ENCODE measurements around the gene KLHL29.

KLHL29 gene

GRCh38 chr2:23585273-23586170, 200.5 kb downstream of the KLHL29 start:
- DNase-seq = no peak

DNA sequence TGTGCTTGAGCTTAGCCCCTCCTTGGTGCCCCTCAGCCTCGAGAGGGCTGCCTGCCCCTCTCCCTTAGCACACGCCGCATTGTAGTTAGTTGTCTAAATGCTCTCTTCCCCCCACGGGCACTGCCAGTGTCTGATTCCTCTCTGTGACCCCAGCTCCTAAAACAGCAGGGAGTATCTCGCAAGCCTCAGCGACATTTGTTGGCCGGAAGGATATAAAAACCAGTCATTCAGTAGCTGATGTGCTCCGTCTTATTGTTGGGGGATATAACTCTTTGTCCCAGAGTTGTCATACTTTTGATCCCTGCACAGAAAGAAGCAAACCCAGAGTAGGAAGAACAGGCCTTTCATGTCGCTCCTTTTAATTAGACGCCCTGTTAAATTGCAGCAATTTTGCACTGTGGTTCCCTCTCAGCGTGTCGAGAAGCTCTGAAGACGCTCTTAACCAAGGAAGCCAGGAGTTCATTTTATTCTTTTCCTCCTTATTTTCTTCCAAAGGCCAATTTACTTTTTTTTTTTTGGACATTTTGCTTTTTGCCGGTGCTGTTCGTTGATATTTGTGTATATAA, 201.8 kb downstream of the KLHL29 start:
- DNase-seq = no peak

- DNase-seq = no peak
Observed at GRCh38 chr2:23587341-23587880, 202.4 kb downstream of the KLHL29 start.

DNA sequence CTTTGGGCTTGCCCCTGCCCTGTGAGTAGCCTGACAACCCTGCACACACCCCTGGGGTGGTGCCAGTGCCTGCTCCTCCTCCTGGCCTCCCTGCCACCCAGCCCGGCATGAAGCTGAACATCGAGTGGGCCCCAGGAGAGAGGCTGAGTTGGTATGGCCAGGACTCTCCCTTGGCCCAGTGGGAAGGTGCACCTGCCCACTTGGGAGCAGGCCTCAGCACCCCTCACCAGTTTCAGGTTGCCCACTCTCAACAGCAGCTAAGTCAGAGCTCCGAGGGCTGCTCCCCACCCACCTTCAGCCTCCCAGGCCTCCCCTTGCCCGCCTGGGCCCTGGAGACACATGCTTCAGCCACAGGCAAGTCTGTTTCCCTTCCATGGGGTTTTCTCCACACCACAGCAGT, 203.1 kb downstream of the KLHL29 start:
- DNase-seq = no peak

DNA sequence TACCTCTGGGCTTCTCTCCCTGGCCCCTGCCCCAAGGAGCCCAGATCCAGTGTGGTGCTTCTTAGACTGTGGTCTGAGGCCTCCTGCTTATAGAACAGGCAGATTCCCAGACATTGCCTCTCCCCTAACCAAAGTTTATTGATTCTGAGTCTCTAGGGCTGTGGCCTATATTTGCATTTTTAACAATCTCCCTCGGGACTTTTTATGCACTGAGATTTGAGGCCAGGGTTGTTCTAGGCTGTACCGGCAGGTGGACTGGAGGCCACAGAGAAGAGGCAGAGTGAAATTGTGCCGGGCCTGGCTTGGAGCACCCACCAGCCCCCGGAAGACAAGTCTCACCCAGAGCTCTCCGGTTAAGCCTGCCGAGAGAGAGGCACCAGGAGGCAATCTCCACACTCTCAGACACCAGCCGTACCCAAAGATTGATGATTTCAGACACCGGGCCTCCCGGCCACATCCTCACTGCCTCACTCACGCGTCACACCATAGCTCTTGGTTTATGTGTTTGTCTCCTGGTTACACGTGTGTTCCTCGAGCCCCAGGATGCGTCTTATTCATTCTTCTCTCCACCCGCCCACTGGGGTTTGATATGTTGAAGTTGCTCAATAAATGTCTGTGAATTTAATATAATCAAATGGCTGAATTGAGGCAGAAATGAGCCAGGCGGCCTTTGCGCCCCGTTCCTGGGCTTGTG, 203.7 kb downstream of the KLHL29 start:
- no peak for DNase-seq

DNA sequence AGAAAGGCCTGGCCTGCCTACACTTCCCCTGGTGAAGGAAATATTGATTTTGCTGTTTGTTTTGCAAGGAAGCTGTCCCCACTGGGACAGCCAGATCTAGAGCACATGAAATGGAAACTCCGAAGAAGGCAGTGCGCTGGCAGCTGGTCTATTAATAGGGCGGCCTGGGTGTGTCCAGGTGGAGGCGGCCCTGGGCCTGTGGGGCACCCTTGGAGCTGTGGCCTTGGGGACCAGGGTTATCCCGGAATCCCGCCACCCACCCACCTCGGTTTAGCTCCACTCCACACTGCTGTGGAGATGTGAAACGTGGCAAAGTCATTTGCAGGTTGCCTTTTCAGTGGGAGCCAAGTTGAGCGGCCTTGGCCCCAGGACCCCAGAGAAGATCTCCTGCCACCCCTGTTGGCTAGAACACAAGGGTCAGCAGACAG, 204.3 kb downstream of the KLHL29 start:
- no peak for DNase-seq

- no peak for DNase-seq
Observed at GRCh38 chr2:23589739-23590138, 204.8 kb downstream of the KLHL29 start.

- no peak for DNase-seq
Observed at GRCh38 chr2:23590241-23590869, 205.4 kb downstream of the KLHL29 start.

GRCh38 chr2:23591111-23591510, 206.1 kb downstream of the KLHL29 start:
- DNase-seq = no peak

DNA sequence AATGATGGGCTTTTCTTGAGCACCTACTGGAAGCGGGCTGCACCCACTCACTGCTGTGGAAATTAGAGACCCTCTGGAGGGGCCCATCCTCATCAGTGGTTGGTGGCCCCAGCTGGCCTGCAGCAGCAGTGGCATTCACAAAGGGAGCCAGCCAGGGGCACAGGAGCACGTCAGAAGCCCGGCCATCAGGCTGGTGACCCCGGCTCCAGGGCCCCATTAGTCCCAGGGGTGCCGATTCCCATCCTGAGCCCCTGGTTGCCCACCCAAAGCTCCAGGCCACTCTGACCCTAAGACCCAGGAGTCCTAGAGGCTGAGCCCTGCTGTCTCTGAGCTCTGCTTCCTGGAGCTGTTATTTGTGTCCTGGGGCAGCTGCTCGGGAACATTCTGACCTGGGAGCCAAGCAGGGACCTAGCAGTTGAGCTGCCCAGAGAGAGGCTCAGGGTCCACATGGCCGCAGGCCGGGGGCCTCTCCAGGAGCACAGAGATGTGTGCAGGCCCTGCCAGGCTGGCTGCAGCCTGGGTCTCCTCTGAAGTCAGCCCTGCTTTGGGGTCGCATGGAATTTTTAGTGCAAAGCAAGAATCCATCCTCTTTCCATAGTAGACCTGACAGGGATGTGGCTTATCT, 207.2 kb downstream of the KLHL29 start:
- no peak for DNase-seq

DNA sequence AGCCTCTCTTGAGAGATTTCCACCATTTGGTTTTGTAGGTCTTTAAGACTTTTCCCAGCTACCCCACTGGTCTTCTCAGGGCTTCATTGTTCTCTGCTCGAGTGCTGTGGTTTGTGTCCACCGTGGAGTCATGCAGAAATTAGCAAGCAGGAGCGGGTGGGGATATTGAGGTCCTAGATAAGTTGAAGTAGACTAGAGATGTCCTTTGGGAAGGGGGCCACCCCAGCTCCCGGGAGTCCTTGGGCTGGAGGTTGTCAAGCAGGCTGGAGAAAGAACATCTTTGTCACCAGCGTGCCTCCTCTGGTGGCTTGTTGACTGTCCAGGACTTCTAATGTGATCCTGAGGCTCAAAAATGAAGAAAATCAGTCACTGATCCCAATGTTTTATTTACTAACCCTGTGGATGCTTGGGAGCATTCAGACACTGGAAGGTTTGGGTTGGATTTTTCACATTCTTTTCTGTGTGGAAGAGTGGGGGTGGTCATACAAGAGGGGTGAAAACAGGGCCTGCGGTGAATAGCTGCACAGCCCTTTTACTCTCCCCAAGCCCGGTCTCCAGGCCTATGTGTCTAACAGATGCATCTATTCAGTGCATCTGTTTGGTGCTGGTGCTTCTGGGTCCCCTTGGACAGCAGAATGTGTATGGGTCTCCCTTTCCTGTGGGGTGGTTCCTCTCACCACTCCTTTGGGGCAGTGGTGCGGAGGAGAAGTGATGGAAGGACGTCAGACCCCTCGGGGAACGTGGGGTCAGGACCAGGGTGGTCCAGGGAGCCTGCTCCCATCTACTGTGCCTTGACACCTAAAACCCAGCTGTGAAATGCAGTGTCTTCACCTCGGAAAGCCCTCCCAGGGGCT, 208.1 kb downstream of the KLHL29 start:
- no peak for DNase-seq

GRCh38 chr2:23593752-23594459, 208.9 kb downstream of the KLHL29 start:
- DNase-seq = no peak

DNA sequence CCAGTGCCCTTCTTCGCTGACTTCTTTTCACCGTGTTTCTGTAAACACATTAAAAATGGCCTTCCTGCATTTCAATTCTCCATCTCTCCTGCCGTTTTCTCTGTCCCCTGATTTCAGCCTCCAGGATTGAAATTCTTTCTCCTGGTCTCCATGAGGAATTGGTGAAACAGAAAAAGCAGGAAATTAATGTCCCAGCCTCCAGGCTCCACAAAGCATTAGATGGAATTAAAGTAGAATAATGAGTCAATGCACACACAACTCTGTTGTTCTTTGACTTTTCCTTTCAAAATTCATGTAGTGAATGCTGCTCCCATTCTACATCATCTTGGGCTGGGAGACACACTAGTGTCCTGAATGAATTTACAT, 209.5 kb downstream of the KLHL29 start:
- DNase-seq = no peak

GRCh38 chr2:23595021-23595420, 210.0 kb downstream of the KLHL29 start:
- DNase-seq = no peak

- DNase-seq = no peak
Observed at GRCh38 chr2:23595601-23596251, 210.7 kb downstream of the KLHL29 start.

DNA sequence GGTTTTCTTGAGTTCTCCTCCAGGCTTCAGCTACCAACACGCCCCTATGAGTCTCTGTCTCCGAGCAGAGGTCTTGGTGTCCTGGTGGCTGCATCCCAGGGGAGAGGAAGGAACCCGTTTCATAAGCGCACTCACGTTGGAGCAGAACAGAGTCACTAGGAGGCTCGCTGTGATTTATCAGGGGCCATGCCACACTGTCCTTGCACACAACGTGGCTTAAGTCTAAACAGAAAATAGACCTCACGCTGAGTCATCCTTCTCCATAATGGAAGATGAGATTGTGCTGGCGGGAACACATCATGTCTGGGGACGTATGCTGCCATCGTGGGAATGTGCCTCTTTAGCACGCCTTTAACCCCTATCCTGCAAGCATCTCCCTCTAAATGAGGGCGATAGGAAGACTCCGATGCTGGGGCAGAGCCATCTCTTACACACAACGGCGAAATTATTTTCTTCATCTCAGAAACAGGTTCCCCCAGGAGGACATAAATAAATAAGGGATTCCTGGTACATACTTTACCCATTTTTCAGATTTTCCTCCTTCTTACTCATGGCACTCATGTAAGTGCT, 211.4 kb downstream of the KLHL29 start:
- DNase-seq = no peak

DNA sequence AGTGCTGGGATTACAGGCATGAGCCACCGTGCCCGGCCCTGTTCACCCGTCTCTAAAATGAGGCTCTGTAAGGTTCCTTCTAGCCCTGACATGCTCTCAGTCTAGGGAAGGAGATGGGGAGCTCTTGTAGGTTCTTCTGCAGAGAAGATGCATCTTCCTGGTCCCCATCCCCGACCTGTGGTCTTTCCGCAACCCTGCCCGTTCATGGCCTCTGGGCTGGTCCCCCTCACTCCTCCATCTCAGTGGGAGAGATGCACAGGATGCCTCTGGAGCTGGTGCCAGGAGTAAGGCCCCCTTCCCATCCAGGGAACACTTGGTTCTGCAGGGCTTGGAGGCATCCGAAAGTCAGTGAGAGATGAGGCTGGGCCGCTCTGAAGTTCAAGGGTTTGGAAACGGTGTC, 212.7 kb downstream of the KLHL29 start:
- DNase-seq = no peak

GRCh38 chr2:23599006-23599405, 214.0 kb downstream of the KLHL29 start:
- DNase-seq = no peak

GRCh38 chr2:23599667-23600066, 214.7 kb downstream of the KLHL29 start:
- DNase-seq = no peak

DNA sequence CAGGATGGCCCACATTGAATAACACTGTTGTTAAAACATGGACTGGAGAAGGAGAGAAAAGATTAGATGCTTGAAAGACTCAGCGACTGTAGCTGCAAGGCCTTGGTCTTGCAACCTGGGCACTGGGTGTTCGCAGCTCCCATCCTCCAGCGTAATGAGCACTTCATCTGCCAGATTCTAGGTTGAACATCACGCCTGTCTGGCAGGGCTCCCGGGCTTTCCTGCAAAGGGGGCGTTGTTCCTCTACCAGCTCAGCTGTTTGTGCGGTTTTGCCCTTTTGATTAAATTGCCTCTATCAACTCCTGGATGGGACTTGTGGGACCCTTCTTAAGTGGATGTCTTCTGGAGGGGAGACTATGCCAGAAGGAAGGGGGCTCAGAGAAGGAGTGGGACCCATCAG, 215.4 kb downstream of the KLHL29 start:
- no peak for DNase-seq

Measured in activated T-cell treated with anti-CD3 and anti-CD28 coated beads, Interleukin-2, amount 50 U/mL, for 1 hour (primary cell).